Mammary epithelial cell (primary cell): ENCODE results near the gene TYW3.

ENCODE experiments used
- CTCF ChIP-seq, 2 donors: IDR thresholded peaks in 1 of 2; conservative IDR thresholded peaks in 1 of 2; 2 replicates each; pipeline ENCODE4 v1.5.1; 2011 to 2012; ENCODE audit warnings: inconsistent platforms in 2 of 2, low read length in 2 of 2, mild to moderate bottlenecking in 2 of 2, control low read depth in 1 of 2, low read depth in 1 of 2; ENCODE audit not compliant: insufficient read depth in 1 of 2; ENCODE audit errors: extremely low read depth in 1 of 2
- EZH2 ChIP-seq: IDR thresholded peaks from 2 replicates; pipeline ENCODE4 v1.6.1; 2012; ENCODE audit warnings: low read length, inconsistent platforms, borderline replicate concordance

- TF ChIP-seq CTCF (conservative IDR thresholded peaks at IDR 0.05 in 1 of 2, IDR thresholded peaks at IDR 0.05 in 1 of 2; ENCODE audit: extremely low read depth in 1 of 2, insufficient read depth in 1 of 2, low read depth in 1 of 2, low read length in 2 of 2) (no peak), EZH2 (no peak)
These were observed 17.8 kb upstream of the TYW3 start for GRCh38 chr1:74715236-74715502.
